H1 (cell line): ENCODE measurements around the gene FARSB.

Experiments used
- CTCF ChIP-seq, 3 experiments: IDR thresholded peaks; 1 replicate in 2 of 3; 2 replicates in 1 of 3; pipeline versions ENCODE4 v1.5.1 to v1.6.1; 2011; ENCODE audit warnings: low read length in 3 of 3, mild to moderate bottlenecking in 3 of 3, inconsistent platforms in 2 of 3, low read depth in 1 of 3, moderate library complexity in 1 of 3; ENCODE audit not compliant: insufficient read depth in 1 of 3; ENCODE audit errors: control extremely low read depth in 1 of 3
- E2F6 ChIP-seq: IDR thresholded peaks from 2 replicates; pipeline ENCODE4 v1.6.1; 2012; ENCODE audit warnings: inconsistent platforms
- KDM5A ChIP-seq: fragments of 200-600 bp; IDR thresholded peaks from 2 replicates; pipeline ENCODE4 v1.7.1; 2012; ENCODE audit warnings: mild to moderate bottlenecking, low read length, inconsistent platforms, mixed read lengths
- POLR2A ChIP-seq, 2 experiments: IDR thresholded peaks; 1 replicate in 1 of 2; 2 replicates in 1 of 2; pipeline ENCODE4 v1.6.1; 2011; ENCODE audit warnings: low read depth in 2 of 2, low read length in 2 of 2, mild to moderate bottlenecking in 2 of 2; ENCODE audit errors: control extremely low read depth in 1 of 2
- POLR2AphosphoS5 ChIP-seq: IDR thresholded peaks from 2 replicates; pipeline ENCODE4 v1.6.1; 2011; ENCODE audit warnings: low read depth, low read length
- RBBP5 ChIP-seq: IDR thresholded peaks from 2 replicates; pipeline ENCODE4 v1.7.1; 2012; ENCODE audit warnings: low read depth, mild to moderate bottlenecking, inconsistent platforms, low read length, moderate library complexity, borderline replicate concordance
- TAF1 ChIP-seq: IDR thresholded peaks from 2 replicates; pipeline ENCODE4 v1.6.1; 2011; ENCODE audit warnings: mild to moderate bottlenecking, low read depth, low read length
- YY1 ChIP-seq: IDR thresholded peaks from 2 replicates; pipeline ENCODE4 v1.6.1; 2011; ENCODE audit warnings: low read depth, mild to moderate bottlenecking, low read length

- TF ChIP-seq TAF1 (peak; percentile 73), CTCF (IDR thresholded peaks at IDR 0.05; ENCODE audit: control extremely low read depth in 1 of 3, insufficient read depth in 1 of 3, low read depth in 1 of 3, low read length in 3 of 3) (no peak), KDM5A (no peak), E2F6 (peak; percentile 68), POLR2AphosphoS5 (peak; percentile 67; the same call in 1 of the 2 replicates), RBBP5 (no peak), POLR2A (IDR thresholded peaks at IDR 0.05; ENCODE audit: control extremely low read depth in 1 of 2, low read depth in 2 of 2, low read length in 2 of 2) (peak; percentile 25 to 74), YY1 (no peak; the same call in 1 of the 2 replicates)
Measured at GRCh38 chr2:222655787-222656525, at the start of gene FARSB.
